Anterior cingulate cortex (tissue), 58 donors: Measurements from ENCODE around the gene MARS1.
"Not testable (repeated sequence)": the region's sequence is repeated elsewhere in the genome, so short reads cannot be mapped to it uniquely, and the experiment has no call there.

ENCODE experiments used
- DNase-seq, 58 donors: peaks; one replicate each; lab custom pipeline; 2025; lab: John Stamatoyannopoulos, UW

The MARS1 gene

GRCh38 chr12:57514720-57515407 lies 27.0 kb downstream of the MARS1 start:
- DNase-seq = no peak

- no peak for DNase-seq
These were observed 27.6 kb downstream of the MARS1 start for GRCh38 chr12:57515408-57515933.

DNA sequence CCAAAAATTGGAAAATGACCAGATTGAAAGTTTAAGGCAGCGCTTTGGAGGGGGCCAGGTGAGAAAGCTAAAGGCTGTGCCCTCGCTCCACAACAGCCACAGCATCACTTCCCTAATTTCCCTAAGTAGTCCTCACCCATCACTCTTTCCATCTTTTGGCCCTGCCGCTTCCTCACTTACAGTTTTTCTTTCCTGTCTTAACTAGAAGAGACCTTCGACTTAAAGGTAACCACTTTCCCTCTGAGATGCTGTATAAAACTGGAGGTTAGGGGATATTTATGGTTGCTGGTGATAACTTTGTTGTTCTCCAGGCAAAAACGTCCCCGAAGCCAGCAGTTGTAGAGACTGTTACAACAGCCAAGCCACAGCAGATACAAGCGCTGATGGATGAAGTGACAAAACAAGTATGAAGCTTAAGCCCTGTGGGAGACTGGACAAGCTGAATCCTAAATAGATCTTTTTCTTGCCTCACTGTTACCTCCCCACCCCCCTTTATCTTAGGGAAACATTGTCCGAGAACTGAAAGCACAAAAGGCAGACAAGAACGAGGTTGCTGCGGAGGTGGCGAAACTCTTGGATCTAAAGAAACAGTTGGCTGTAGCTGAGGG lies 28.2 kb downstream of the MARS1 start:
- no peak for DNase-seq

DNA sequence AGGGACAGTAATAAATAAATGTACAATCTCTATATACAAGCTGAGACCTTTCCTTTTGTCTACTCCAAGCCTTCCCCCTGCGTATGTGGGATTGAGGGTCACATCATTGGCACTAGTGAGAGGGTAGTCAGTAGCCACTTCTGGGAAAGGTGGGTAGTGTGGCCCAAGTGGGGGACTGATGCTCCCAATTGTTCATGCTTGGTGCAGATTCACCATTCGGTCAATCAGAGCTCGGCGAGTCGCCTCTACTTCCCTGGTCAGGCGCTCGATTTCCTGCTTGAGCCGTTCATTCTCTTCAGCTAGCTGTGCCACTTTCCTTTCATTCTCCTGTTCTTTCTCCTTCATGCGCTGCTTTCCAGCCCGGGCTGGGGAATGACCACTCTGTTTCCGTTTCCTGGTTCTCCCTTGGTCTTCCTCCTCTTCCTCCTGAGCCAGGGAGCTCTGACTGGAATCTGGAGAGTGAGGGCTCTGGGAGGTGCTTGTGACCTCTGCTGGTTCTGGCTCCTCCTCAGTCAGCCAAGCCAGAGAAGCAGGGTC lies 28.8 kb downstream of the MARS1 start:
- no peak for DNase-seq

DNA sequence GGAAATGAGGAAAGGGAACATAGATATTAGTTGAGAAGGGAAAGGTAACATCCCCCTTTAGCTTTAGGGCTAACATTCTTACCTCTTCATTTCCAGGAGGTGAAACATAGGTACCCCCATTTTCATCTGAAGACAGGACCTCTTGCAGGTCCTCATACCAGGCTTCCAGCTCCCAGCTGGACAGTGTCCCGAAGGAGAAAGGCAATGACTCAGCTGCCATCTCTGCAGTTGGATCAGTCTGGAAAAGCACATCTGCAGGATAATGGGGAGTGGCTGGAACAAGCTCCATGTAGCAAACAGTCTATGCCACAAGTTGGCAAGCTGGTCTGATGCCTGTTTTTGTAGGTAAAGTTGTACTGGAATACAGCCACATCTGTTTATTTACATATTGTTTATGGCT lies 29.3 kb downstream of the MARS1 start:
- DNase-seq = peak in 1 of 58 donors; percentile 28

DNA sequence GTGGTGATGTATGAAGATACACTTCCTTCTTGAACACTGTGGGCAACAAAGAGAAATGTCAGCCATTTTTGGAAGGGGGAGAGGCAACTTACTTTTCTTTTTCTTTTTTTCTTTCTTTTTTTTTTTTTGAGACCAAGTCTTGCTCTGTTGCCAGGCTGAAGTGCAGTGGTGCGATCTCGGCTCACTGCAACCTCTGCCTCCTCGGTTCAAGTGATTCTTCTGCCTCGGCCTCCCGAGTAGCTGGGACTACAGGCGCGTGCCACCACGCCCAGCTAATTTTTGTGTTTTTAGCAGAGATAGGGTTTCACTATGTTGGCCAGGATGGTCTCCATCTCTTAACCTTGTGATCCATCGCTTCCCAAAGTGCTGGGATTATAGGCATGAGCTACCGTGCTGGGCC lies 29.9 kb downstream of the MARS1 start:
- DNase-seq = not testable (repeated sequence)

GRCh38 chr12:57518176-57518919 lies 30.5 kb downstream of the MARS1 start:
- no peak for DNase-seq

DNA sequence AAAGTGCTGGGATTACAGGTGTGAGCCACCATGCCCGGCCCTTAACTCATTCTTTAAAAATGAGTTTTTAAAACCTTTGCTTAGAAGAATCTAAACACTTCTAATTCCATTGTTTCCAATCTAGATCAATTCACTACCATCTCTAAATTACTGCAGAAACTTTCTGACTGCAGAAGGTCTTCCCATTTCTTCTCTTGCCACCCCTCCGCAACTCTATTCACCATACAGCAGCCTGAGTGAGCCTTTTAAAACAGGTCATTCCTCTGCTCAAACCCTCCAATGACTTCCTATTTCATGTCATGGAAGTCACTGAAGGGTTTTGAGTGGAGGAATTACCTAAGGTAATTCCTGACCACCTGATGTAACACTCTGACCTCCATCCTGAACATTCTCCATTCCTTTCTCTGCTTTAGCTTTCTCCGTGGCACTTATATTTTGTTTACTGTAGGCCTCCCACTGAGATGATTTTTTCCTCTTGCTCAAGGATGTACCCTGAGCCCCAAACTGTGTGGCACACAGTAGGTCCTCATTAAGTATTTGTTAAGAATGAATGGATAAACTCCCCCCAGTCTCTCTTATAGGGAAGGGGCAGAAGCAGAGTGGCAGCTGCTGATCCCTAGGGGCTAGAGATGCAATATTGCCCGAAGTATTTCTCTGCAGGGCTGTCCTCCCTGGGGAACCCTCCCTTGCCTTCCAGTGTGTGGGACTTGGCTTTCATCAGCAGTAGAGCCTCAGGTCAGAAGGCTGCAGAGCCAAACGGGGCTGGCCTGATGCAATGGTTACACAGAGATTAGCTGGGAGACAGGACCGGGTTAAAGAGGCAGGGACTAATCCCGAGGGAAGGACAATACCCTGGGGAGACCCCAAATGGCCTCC lies 31.3 kb downstream of the MARS1 start:
- peak in 3 of 58 donors; percentile 3 to 40 (median 9) for DNase-seq

DNA sequence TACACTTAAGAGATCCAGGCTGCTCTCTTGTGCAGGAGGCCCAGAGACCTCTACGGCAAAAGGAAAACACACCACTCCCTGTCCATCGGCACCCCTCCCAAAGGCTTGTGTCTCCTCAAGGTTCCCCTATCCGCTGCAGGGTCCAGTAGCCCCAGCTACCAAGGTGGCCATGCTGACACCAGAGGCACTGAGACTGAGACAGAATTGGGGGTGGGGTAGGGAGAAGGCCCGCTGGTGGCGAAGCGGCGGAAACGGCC lies 31.9 kb downstream of the MARS1 start:
- DNase-seq = peak in 9 of 58 donors; percentile 13 to 54 (median 35)

DNA sequence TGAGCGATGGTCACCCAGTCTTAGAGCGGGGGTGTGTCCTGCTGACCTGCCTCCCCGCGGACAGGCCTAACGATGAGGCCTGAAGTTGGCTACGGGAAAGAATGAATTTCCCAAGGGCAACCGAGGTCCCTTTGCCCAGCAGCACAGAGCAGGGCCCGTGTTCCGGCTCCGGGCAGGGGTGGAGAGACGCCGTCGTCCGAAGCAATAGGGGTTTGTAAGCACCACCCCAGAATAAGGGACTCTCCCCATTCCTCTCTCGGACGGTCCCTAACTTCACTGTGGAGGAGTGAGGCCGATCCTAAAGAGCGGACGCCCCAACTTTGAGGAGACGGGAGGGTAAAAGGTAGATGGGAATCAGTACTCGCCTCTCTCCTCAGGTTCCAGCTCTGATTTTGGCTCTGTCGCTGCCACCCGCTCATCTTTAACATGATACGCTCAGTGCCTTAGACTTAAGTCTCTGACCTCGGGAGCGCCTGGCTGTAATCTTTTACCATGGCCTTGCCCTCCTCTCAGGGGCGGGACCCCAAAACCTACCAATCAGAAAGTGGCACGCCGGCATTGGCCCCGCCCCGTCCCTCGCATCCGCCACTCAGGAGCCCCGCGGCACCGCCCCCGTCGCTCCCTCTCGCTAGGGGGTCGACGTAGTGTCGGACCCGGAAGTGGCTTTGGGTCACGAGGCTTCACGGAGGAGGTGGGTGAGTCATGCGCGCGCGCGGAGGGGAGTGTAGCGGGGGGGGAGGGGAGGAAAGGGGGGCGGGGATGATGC lies 32.4 kb downstream of the MARS1 start, which contains the start of gene DDIT3:
Gene DDIT3, minus strand, starts transcription at position 462 of the 766 bp plus-strand sequence. CDS start 3,108 bp downstream, outside the sequence.
- peak; percentile 93 to 100 (median 98) for DNase-seq

- peak in 40 of 58 donors; percentile 2 to 73 (median 36) for DNase-seq
These were observed 33.7 kb downstream of the MARS1 start for GRCh38 chr12:57521525-57522010.

DNA sequence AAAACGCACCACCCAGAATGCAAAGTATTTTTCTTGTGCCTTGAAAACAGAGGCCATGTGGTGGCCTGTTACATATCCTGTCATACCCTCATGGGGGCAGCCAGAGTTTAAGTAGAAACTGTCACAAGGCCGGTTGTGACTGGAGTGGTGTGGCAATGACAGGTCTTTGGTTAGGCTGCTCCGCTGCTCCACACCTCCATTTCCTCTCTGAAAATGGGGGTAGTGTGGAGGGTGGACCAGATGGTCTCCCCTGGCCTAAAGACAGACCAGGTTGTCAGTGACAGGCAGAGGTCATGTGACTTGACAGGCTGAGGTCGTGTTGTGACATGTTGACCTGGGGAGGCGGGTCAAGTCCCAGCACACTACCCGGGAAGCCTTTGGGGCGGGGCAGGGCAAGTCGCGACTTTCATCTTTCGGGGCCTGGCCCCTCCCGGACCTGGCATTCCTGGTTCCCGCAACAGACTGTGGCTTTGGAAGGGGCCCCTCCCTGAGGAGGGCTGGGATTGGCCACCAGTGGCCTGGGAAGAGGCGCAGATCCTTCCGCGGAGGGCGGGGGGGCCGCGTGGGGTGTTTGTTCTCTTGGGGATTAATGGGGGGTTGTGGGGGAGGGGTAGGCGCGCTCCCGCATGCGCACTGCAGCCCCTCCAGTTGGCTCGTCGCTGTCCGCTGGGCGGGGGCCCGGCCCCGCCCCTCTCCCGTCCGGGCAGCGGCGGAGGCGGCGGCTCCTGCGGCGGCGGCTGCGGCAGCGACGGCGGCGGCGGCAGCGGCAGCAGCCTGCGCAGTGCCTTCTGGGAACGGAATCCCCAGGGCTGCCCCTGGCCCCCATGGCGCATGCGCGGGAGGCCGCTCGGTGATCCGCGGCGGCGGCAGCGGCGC lies 34.4 kb downstream of the MARS1 start, which contains the start of gene MBD6:
Gene MBD6, plus strand, starts transcription at position 814 of the 876 bp plus-strand sequence. CDS start 1,480 bp downstream, outside the sequence.
- peak; percentile 52 to 97 (median 87) for DNase-seq

GRCh38 chr12:57522887-57523705 lies 35.2 kb downstream of the MARS1 start:
- peak in 37 of 58 donors; percentile 23 to 75 (median 56) for DNase-seq

DNA sequence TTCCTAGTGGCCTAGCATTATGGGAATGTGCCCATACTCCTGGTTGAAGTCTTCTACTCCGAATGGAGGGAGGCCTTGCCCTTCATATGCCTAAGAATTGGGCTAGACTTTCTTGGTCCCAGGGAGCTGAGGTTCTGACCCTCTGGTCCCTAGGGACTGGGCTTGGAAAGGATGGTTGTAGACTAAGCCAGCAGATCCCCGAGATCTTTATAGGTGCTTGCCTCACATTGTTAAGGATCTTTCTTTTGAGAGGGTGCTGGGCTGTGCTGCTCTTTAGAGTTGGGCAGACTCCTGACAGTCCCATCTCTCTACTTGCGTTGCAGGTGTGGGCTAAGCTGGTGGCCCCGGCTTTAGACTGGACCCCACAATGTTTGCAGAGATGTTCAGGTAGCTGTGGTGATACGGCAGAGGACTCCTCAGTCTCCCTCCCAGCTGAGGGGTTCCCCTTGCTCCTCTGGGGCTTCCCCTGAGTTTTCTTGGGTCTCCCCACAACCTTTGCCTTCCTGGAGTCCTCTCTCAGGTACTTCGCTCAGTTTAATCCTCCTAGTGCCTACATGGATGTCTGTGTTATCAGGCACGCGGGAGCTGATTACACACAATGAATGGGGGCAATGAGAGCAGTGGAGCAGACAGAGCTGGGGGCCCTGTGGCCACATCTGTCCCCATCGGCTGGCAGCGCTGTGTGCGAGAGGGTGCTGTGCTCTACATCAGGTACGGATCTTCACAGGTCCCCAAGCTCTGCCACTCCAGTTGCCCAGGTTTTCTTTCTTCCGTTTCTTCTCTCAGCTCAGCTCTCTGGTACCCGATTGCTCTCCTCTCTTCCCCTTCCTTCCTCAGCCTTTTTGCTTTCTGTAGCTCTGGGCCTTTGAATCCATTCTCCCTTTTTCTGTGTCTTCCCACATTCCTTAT lies 36.1 kb downstream of the MARS1 start:
- DNase-seq = no peak

DNA sequence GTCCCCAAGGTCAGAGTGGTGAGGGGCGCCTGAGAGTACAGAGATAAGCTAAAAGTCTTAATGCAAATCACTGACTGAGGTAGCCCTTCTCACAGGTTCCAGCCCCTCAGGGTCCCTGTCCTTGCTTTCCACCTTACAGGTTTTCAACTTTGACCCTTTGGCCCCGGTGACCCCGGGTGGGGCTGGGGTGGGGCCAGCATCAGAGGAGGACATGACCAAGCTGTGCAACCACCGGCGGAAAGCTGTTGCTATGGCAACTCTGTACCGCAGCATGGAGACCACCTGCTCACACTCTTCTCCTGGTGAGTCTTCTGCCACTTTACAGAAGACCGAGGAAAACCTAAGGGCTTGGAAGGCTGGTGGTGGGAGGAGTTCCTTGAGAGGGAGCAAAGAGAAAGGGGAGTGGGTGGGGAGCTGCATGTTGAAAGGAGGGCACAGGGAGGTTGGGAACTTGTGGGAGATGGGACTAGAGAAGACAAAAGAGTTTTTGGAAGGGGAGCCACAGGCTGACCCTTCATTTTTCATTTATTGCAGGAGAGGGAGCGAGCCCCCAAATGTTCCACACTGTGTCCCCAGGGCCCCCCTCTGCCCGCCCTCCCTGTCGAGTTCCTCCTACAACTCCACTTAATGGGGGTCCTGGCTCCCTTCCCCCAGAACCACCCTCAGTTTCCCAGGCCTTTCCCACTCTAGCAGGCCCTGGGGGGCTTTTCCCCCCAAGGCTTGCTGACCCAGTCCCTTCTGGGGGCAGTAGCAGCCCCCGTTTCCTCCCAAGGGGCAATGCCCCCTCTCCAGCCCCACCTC lies 37.1 kb downstream of the MARS1 start:
- no peak for DNase-seq
